ENCODE data around the gene PARD3. TPM values are rescaled to one million over a fixed set of nuclear protein-coding genes. Genes with fewer than 3 reads are reported as not detected.

Gene PARD3
- total and polyA plus RNA-seq, 10 of the 15 experiments (the other 5 are each of a cell fraction or from before 2014, with no cell fraction given) = 2.6 to 43.1 (median 13.9) TPM

GRCh38 chr10:34286136-34286739 is 528.9 kb downstream of the PARD3 start:
- intact Hi-C loops (cut with micrococcal nuclease; ENCODE audit: unreplicated experiment) = no loop called here
- H3K27ac ChIP-seq (ENCODE audit: control insufficient read depth, insufficient read depth) = no peak overlapping the region
- FAIRE-seq (no peak), ATAC-seq (no peak; the same call in 2 of the 3 replicates), DNase-seq (ENCODE audit: low read depth, low spot score) (no peak)
- no peaks in the 10 kb centered on the region for H3K9me3 ChIP-seq (replicated peaks; ENCODE audit: control insufficient read depth, insufficient read depth, low read length)
- no peak overlapping the region for H2AFZ ChIP-seq (ENCODE audit: control insufficient read depth, low read depth, low read length)
- no peaks in the 10 kb centered on the region for H3K36me3 ChIP-seq (ENCODE audit: control insufficient read depth in 2 of 2, insufficient read depth in 2 of 2, low read length in 1 of 2)
- TF ChIP-seq MYC (IDR thresholded peaks at IDR 0.05; ENCODE audit: insufficient read depth, insufficient read length, insufficient replicate concordance, low read length, severe bottlenecking) (no peak), ZBTB11 (CRISPR knock-in tag; IDR thresholded peaks at IDR 0.05) (no peak), SMAD5 (IDR thresholded peaks at IDR 0.05; ENCODE audit: low read depth) (no peak), PKNOX1 (IDR thresholded peaks at IDR 0.05) (no peak)
- BruUV-seq (replicated peaks) = no TSS peak
- no peaks in the 10 kb centered on the region for H4K20me1 ChIP-seq (ENCODE audit: control insufficient read depth, insufficient read depth)
- ChIA-PET RAD21 (ENCODE audit: unreplicated experiment) (no interaction called here), POLR2A (no interaction called here), CTCF (interaction anchor here (0.6 kb wide), 1 partner anchor 199 kb away, joined by 7 read pairs; no protein-coding TSS in a partner anchor), SMC1A (ENCODE audit: uncharacterized antibody, unreplicated experiment) (interaction anchor here (0.7 to 1.4 kb wide), 2 partner anchors 9 to 14 kb away, joined by 3 to 5 read pairs; no protein-coding TSS in a partner anchor)
- no peaks in the 10 kb centered on the region for H3K4me1 ChIP-seq (ENCODE audit: control insufficient read depth, insufficient read depth, low read length)
- in situ Hi-C loops (cut with MboI) = no loop called here
- no peak overlapping the region for H3K4me2 ChIP-seq (ENCODE audit: control insufficient read depth, insufficient read depth)
- no peak overlapping the region for H3K9ac ChIP-seq (ENCODE audit: control insufficient read depth, insufficient read depth, low read length)
- no peaks in the 10 kb centered on the region for H3K27me3 ChIP-seq (replicated peaks in 1 of 2; ENCODE audit: control insufficient read depth in 2 of 2, insufficient read depth in 2 of 2, low read length in 1 of 2)
- 0% methylated on average over 3 of the region's 3 CpGs for WGBS (ENCODE audit: insufficient coverage, insufficient replicate concordance, low lambda C conversion rate, missing lambda C conversion rate)
- no peak overlapping the region for H3K4me3 ChIP-seq
- H3K79me2 ChIP-seq (ENCODE audit: control insufficient read depth, insufficient read depth, low read length) = no peaks in the 10 kb centered on the region

Measured in GM12878 (cell line).